Posterior cingulate gyrus (tissue), 11 donors: ENCODE data around the gene HIGD1A.

Experiments used
- DNase-seq, 10 donors: peaks; one replicate each; pipeline versions ENCODE4 v3.0.0 to v3.0.0-alpha.2; 2020 to 2021; ENCODE audit warnings: mixed read lengths in 3 of 10
- intact Hi-C: fragments of 100-400 bp; cut with DNase I; formaldehyde crosslinking; loops from one replicate; pipeline ENCODE4 v1.15.1; 2023

The HIGD1A gene

DNA sequence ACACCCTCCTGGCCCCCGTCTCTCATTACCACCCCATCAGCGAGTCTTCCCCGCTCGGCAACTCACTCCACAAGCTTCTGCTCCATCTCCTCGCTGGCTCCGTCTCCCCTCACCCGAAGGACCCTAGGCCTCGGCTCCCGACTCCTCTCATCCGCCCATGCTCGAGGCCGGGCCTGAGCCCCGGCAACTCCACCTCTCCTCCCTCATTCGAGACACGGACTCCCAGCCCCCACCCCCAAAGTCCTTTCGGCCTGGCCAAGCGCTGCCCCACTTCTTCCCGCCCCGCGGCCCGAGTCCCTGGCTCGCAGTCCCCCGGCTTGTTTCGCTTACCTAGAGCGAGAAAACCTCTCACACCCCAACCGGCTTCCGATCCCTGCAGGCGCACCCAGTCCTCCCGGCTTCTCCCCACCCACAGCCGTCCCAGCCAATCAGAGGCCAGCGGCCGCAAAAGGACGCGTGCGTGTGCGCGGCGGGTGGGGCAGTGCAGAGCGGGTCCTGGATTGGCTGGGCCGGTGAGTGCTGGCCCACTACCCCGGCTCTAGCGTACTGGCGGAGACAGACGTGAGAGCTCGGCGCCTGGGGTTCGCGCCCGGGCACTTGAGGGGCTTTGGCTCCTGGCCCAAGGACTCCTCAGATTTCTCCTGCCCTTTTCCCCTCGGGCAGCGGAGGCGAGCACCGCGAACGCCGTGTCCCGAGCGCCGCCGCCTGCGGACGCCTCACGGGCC lies at the start of gene HIGD1A:
HIGD1A (minus strand) TSS at position 385 of the 725 bp plus-strand sequence. CDS start 10,237 bp downstream, outside the sequence.
- DNase-seq = peak; percentile 95 to 100 (median 97)
- intact Hi-C loops = loop anchor here (2.0 kb wide), 1 partner anchor 23 kb away; no protein-coding TSS in a partner anchor

GRCh38 chr3:42853739-42854302 lies 49.5 kb upstream of the HIGD1A start:
- no peak for DNase-seq
- intact Hi-C loops = no loop called here

DNA sequence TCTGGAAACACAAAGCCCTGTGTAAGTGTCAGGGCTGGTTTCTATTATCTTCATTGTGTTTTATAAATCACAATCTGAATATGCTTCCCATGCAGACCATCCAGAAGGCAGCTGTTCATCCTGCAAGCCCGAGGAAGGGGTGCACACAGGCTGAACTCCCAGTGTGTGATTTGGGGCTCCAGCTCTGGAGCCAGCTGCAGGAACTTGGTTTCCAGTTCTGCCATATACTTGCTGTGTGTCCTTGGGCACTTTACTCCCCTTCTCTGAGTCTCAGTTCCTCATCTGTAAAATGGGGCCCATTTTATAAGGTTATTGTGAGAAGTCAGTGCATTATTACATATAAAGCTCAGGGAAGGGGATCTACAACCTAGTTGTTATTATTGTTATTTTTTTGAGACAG lies 48.8 kb upstream of the HIGD1A start:
- intact Hi-C loops = no loop called here
- no peak for DNase-seq

DNA sequence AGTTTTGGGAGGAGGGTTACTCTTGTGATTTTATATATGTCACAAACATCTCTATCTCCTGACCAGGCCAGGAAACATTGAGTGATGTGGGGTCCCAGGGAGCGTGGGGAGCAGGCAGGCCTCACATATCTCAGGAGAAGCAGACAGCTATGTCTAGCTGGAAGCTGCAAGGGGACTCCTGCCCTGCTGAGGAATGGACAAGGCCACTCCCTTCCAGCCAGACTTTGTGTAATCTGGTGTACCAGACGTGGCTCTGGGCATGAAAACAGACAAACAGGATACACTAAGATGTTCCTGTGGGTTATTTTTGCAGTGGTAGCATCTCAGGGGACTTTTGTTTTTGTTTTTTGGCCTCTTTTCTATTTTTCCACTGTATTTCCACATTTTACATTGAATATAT lies 48.2 kb upstream of the HIGD1A start:
- intact Hi-C loops = no loop called here
- no peak for DNase-seq

DNA sequence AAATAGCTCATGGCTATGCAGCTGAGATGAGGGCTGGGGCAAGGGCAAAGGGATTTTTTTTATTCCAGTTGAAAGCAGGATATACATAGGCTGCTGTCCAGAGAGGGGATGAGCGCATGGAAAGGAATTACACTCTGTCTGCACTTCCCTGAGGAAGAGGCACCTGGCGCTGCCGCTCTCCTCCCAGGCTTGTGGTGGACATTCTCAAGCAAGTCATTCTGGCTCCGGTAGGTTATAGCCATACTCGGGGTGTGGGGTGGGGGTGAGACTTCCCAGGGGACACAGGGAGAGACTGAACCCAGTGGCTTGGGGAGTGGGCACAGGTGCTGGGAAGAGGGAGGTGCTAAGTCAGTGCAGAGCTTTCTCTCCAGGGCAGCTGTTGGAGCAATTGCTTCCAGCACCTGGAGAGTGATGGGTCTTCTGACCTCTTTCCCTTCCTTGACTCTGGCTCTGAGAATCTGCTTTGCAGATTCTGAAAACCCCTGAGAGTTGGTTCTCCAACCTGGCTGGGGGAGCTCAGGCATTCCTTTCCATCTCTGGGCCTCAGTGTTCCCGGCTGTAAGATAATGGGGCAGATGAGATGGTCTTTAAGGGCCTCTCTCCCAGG lies 47.0 kb upstream of the HIGD1A start:
- DNase-seq = no peak
- intact Hi-C loops = no loop called here

GRCh38 chr3:42850263-42850662 lies 46.0 kb upstream of the HIGD1A start:
- no peak for DNase-seq
- intact Hi-C loops = no loop called here

DNA sequence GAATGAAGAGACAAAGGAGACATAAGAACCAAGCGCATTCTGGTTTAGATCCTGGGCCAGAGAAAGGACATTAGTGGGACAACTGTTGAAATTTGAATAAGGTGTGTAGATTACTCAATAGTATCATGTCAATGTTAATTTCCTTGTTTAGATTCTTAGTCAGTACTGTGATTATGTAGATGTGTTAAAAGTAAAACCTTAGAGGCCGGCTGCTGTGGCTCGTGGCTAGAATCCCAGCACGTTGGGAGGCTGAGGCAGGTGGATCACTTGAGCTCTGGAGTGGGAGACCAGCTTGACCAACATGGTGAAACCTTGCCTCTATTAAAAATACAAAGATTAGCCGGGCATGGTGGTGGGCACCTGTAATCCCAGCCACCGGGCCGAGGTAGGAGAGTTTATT lies 44.7 kb upstream of the HIGD1A start:
- intact Hi-C loops = no loop called here
- no peak for DNase-seq

DNA sequence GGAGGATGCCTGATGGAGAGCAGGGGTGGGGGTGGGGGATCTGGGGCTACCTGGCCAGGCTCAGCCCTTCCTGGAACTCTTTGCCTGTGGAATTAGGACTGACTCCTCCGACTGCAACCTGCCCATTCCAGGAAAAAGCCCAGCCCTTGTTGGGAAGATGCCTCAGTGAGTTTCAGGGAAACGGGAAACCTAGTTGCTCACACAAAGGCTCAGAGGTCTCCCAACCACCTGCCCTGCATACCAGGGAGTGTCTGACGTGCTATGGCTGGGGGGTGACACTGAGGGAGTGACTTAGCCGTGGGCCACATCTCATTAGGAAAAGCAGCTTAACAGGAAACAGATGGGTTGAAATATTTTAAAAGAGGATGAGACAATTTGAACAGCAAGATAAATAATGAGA lies 43.4 kb upstream of the HIGD1A start:
- intact Hi-C loops = no loop called here
- DNase-seq = peak in 1 of 10 donors; percentile 13

DNA sequence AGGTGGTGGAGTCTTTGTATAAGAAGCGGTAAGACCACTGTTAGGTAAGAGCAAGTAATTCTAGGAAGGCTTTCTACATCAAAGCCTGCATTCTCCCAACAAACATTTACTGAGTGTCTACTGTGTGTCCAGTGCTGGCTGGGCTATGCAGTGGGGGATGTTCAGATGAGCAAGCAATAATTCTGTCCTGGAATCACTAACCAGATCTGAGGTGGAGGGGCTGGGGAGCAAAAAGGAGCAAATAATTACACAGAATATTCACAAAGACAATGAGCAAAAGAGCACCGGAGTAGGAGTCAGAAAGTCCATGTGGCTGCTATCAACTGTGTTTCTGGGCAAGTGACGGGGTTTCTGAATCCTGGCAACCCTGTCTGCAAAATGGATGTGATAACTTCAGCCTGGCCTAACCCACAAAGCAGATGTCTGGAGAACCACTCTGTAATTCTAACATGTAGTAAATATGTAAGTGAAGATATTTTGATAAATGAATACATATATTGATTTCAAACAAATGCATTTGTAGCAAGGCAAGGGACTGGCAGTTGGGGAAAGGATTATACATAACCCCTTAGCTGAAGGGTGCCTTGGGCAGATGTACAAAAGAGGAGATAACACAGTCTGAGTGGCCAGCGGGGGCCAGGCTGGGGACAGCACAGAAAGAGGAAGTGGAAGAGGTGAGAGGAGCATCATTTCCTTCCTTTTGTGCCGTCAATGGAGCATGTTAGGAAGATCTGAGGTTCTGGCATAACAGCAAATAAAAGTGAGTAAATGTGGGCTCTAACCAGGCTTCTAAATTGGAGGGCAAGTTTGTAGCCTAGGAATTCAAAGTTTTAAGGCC lies 42.6 kb upstream of the HIGD1A start:
- intact Hi-C loops = no loop called here
- peak in 2 of 10 donors; percentile 13 to 81 for DNase-seq

GRCh38 chr3:42844815-42845214 lies 40.5 kb upstream of the HIGD1A start:
- DNase-seq = no peak
- intact Hi-C loops = no loop called here

DNA sequence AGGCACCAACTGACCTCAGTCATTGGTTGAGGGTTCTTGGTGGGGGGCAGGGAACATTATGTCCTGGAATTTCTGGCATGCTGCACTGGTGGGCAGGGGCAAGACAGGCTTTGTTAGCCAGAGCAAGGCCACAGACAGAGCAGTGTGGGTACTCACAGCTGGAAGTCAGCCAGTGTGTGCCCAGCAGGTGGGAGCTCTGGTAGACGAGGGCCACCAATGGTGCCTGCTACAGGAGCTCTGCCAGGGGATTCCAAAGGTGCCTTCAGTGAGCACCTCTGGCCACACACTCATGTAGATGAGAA lies 40.1 kb upstream of the HIGD1A start:
- peak in 1 of 10 donors; percentile 20 for DNase-seq
- intact Hi-C loops = no loop called here

DNA sequence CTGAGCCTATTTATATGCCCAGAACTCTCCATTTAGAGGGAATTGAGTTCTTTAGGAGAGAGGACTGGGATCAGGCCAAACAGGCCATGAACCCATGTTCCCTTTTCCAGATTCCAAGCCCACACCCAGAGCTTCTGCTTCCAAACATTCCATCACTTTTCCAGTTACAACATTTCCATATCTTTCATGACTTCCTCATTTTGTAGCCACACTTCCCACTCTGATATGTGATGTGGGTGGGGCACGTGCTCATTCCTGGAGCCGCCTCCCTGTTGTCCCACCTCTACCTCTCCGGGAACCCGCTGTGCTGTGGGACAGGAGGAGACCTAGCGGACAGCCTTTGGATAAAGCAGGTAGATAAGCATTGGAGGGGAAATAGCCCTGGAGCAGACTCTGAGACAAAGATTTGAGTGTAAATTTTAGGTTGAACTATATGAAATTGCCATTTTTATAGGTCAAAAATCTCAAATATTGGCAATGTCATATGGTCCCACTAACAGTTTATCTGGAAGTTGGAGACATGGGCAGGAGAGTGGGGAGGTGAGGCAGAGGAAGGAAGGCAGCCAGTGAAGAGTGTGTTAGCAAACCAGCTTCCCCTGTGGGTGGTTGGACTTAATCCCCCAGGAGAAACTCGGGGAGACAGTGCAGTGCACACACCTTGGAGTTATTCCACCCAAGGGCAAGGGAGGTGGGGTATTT lies 39.6 kb upstream of the HIGD1A start:
- intact Hi-C loops = no loop called here
- DNase-seq = peak in 1 of 10 donors; percentile 11

- DNase-seq = no peak
- intact Hi-C loops = no loop called here
Observed at GRCh38 chr3:42841332-42841731, 37.0 kb upstream of the HIGD1A start.

- peak in 7 of 10 donors; percentile 18 to 89 (median 34) for DNase-seq
- intact Hi-C loops = loop anchor here (1.0 kb wide), 1 partner anchor 59 kb away; no protein-coding TSS in a partner anchor
Observed at GRCh38 chr3:42839616-42840015, 35.3 kb upstream of the HIGD1A start.

GRCh38 chr3:42838571-42838970 lies 34.3 kb upstream of the HIGD1A start:
- intact Hi-C loops = no loop called here
- DNase-seq = no peak

DNA sequence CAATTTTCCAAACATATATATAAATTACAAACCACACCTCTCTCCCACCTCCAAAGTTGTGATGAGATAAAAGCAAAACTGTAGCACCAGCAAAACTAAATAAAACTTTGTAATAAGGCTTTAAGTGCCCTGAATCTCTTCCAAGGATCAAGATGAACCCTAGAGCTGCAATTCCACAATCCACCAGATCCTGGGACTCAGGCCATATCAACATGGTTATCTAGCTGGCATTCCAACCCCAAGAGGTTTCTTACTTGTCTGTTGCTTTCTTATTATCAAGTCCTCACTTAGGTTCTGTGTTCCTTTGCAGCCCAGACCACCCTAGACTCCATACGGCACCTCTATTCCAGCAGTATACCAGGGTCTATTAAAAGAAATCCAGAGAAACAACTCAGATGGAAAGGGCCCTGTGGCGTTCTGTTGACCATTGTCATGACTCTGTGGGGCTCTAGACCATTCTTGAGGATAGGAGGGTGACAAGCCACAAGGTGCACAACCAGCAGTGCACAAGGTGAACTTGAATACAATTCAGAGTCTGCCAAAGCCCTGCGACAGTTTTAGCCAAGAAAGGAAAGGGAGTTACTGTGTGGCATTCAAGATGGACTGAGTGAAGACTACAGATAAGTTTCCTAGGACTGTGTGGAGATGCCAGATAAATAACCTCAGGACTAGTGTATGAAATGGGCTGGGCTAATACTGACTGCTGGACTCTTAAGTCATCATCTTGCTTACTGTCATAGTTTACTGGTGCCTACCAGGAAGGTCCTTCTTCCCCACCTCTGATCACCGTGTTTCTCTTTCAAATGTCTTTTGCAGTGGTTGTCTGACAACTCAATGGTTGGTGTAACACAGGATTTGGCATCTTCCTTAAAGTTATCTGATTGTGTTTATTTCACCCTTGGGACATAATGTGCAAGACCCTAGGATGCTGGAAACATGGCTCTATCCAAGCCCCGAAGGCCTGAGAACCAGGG lies 32.1 kb upstream of the HIGD1A start:
- no peak for DNase-seq
- intact Hi-C loops = no loop called here

DNA sequence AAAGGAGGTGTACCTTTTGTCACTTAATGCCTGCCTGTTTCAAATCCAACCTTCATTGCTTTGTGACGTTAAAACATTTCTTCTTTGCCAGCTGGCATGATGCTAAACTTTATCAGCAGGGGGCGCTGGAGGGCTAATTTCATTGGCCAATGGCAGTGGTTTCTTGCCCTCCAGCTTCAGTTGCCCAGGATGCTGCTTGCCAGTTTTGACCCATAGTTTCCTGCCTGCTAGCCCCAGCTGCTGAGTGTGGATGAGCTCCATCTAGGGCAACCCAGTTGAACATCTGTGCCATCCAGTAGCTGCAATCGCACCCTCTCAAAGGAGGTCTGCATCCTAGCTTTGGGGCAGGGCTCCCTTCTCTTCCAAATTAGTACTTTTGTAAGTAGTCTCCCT lies 27.0 kb upstream of the HIGD1A start:
- peak in 8 of 10 donors; percentile 19 to 92 (median 69) for DNase-seq
- intact Hi-C loops = loop anchor here (2.0 kb wide), 2 partner anchors 49 to 51 kb away; no protein-coding TSS in a partner anchor

DNA sequence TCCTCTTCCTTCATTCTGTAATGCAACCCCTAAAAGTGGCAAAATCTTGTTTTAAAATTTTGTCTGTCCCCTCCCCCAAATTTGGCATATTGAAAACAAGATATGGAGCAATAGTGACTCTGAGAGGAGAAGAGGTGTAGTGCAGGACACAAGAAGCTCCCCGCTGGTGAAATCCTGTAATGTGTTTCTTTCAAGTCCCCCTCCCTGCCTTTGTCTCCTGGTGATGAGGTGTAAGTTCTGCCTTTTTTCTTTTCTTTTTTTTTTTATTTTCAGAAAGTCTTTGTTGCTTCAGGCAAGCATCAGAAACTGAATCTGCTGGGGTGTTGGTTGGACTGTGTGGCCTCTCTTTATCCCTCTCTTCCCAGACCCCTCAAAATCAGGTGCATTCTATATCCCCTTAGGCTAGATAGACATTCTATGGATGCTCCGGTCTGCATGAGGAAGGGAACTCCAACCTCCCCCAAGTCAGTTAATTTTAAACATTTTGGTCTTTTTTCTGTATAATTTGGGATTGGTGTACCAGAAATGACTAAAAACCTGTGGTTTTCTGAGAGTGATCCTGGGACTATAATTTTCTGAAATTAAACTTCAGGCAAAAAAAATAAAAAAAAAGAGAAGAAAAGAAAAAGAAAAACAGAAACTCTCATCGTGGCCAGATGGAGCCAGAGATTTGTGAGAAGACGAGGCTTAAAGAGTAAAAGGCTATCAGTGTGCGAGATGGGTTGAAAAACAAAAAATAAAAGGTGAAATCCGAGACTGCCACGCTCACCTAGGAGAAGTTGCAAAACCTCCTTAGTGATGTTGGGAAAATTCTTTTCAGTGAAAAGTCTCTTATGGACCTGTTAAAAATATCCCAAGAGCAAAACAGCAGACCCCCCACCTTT lies 26.4 kb upstream of the HIGD1A start:
- no peak for DNase-seq
- intact Hi-C loops = loop anchor here (2.0 kb wide), 2 partner anchors 50 kb away; no protein-coding TSS in a partner anchor
